ENCODE data around the gene SPRY4. TPM values are rescaled to one million over a fixed set of nuclear protein-coding genes. Genes with fewer than 3 reads are reported as not detected.

The SPRY4 gene
- total and polyA plus RNA-seq, 2 of the 4 experiments (the other 2 are of a cell fraction): 8.4 to 21.0 TPM

GRCh38 chr5:142315096-142315900 is 9.5 kb downstream of the SPRY4 start (continued):
- no peak for TF ChIP-seq CHD1 (IDR thresholded peaks at IDR 0.05; ENCODE audit: low read depth, low read length)

GRCh38 chr5:142314606-142315005 is 10.2 kb downstream of the SPRY4 start:
- Histone ChIP-seq H3K4ac (ENCODE audit: low read depth, low read length) (no peak overlapping the region), H2BK20ac (ENCODE audit: low read depth, low read length) (no peak overlapping the region), H3K27ac (ENCODE audit: insufficient read depth, low read length) (no peak overlapping the region), H3K79me1 (ENCODE audit: low read depth in 1 of 2, low read length in 2 of 2) (peaks cover 14 to 55% of the 10 kb centered on the region in 2 experiments; a peak in 3 of 4 replicates), H3K4me3 (ENCODE audit: insufficient read depth, low read depth, low read length) (no peak overlapping the region), H3K23ac (ENCODE audit: low read depth, low read length) (no peak overlapping the region), H4K20me1 (ENCODE audit: insufficient read depth, low read length) (peaks cover 99% of the 10 kb centered on the region), H3K36me3 (ENCODE audit: control insufficient read depth, insufficient read depth, low read length) (peaks cover 45% of the 10 kb centered on the region), H3K56ac (ENCODE audit: extremely low read depth, insufficient read depth, low read length) (no peak overlapping the region), H4K91ac (ENCODE audit: insufficient read depth, low read depth, low read length) (no peak overlapping the region), H2AFZ (replicated peaks; ENCODE audit: low read length, poor library complexity) (no peak overlapping the region), H3K18ac (ENCODE audit: low read depth, low read length) (no peak overlapping the region), H3K9me3 (ENCODE audit: control insufficient read depth, insufficient read depth, low read length) (no peaks in the 10 kb centered on the region), H4K5ac (ENCODE audit: low read depth, low read length) (no peak overlapping the region), H2BK15ac (ENCODE audit: low read depth, low read length) (no peak overlapping the region), H3K4me1 (ENCODE audit: control insufficient read depth, insufficient read depth, low read length) (peaks cover 30% of the 10 kb centered on the region), H3K9ac (ENCODE audit: low read depth, low read length) (no peak overlapping the region), H2AK9ac (replicated peaks; ENCODE audit: low read depth, low read length, poor library complexity) (peak overlapping the region; percentile 53), H3K27me3 (ENCODE audit: control insufficient read depth, insufficient read depth, low read length) (no peaks in the 10 kb centered on the region), H4K8ac (ENCODE audit: low read depth in 2 of 2, low read length in 2 of 2) (no peak overlapping the region), H3K4me2 (ENCODE audit: low read depth, low read length) (no peak overlapping the region), H2BK5ac (ENCODE audit: low read depth, low read length, poor library complexity, severe bottlenecking) (no peak overlapping the region), H3K14ac (replicated peaks; ENCODE audit: low read depth, low read length) (no peak overlapping the region), H2AK5ac (ENCODE audit: low read depth, low read length) (no peak overlapping the region), H3K9me1 (ENCODE audit: insufficient read depth, low read length) (peaks cover 29% of the 10 kb centered on the region), H2BK120ac (ENCODE audit: low read depth, low read length) (no peak overlapping the region)
- TF ChIP-seq POLR2A (IDR thresholded peaks at IDR 0.05; ENCODE audit: low read depth, low read length) (no peak), NFE2L2 (IDR thresholded peaks at IDR 0.05; ENCODE audit: low read depth, low read length) (no peak), USF2 (IDR thresholded peaks at IDR 0.05; ENCODE audit: low read depth, low read length) (no peak), SMC3 (IDR thresholded peaks at IDR 0.05; ENCODE audit: low read depth, low read length) (no peak), CTCF (conservative IDR thresholded peaks at IDR 0.05; ENCODE audit: low read depth, low read length) (no peak), BHLHE40 (IDR thresholded peaks at IDR 0.05; ENCODE audit: low read depth, low read length) (no peak), MAZ (IDR thresholded peaks at IDR 0.05; ENCODE audit: borderline replicate concordance, low read depth, low read length) (no peak), MXI1 (IDR thresholded peaks at IDR 0.05; ENCODE audit: borderline replicate concordance, low read depth, low read length) (no peak), RAD21 (IDR thresholded peaks at IDR 0.05; ENCODE audit: low read length) (no peak), CEBPB (IDR thresholded peaks at IDR 0.05; ENCODE audit: low read depth, low read length) (no peak), FOS (IDR thresholded peaks at IDR 0.05; ENCODE audit: low read depth, low read length) (no peak), RCOR1 (IDR thresholded peaks at IDR 0.05; ENCODE audit: insufficient replicate concordance, low read length) (no peak)
- no TSS peak for BruUV-seq (replicated peaks)
- in situ Hi-C loops (cut with MboI; ENCODE audit: low sequenced_read_pairs): no loop called here
- CTCF ChIA-PET: no interaction called here
- 89% methylated on average over 17 of the region's 18 CpGs; no CpG with 5 or more reads in 1 of the 2 experiments for WGBS, 2 experiments (ENCODE audit: extremely low coverage in 2 of 2, insufficient read length in 1 of 2)
- intact Hi-C loops (cut with micrococcal nuclease): no loop called here
- POLR2A ChIA-PET (ENCODE audit: unreplicated experiment): no interaction called here
- dilution Hi-C loops (cut with HindIII; ENCODE audit: low sequenced_read_pairs, unreplicated experiment): no loop called here
- DNase-seq (no peak), ATAC-seq (ENCODE audit: low read depth) (no peak)

Measured in IMR-90 (cell line).